CD14-positive monocyte (primary cell): ENCODE results near the gene GPATCH4. TPM values are rescaled to one million over a fixed set of nuclear protein-coding genes. Genes with fewer than 3 reads are reported as not detected.
A peak's percentile ranks its signal among the peaks of the same experiment; 100 is the strongest.

Experiments used
- DNase-seq, 3 donors: peaks; one replicate each; pipeline ENCODE4 v3.0.0-alpha.2; 2011 to 2022
- H2AFZ ChIP-seq: 2 replicates; pipeline ENCODE4 v1.6.0; 2012; ENCODE audit warnings: mild to moderate bottlenecking, low read depth, low read length, inconsistent platforms; ENCODE audit not compliant: insufficient read depth, poor library complexity, severe bottlenecking
- H3K27ac ChIP-seq, 2 donors: 1 replicate in 1 of 2; 2 replicates in 1 of 2; pipeline ENCODE4 v1.5.1; 2012 to 2013; ENCODE audit warnings: low read length in 2 of 2, control low read depth in 1 of 2, inconsistent platforms in 1 of 2, low read depth in 1 of 2, mild to moderate bottlenecking in 1 of 2
- H3K27me3 ChIP-seq, 2 donors: one replicate each; pipeline versions ENCODE4 v1.6.0 to v1.6.1; 2011 to 2013; ENCODE audit warnings: low read length in 2 of 2; ENCODE audit not compliant: control insufficient read depth in 2 of 2, insufficient read depth in 2 of 2
- H3K36me3 ChIP-seq, 2 donors: replicated peaks in 1 of 2; 1 replicate in 1 of 2; 2 replicates in 1 of 2; pipeline versions ENCODE4 v1.5.1 to v1.6.1; 2012 to 2013; ENCODE audit warnings: low read length in 2 of 2, control low read depth in 1 of 2, inconsistent platforms in 1 of 2, mild to moderate bottlenecking in 1 of 2; ENCODE audit not compliant: insufficient read depth in 2 of 2, control insufficient read depth in 1 of 2
- H3K4me1 ChIP-seq, 2 donors: 1 replicate in 1 of 2; 2 replicates in 1 of 2; pipeline versions ENCODE4 v1.5.1 to v1.6.1; 2012 to 2013; ENCODE audit warnings: low read length in 2 of 2, control low read depth in 1 of 2, inconsistent platforms in 1 of 2, mild to moderate bottlenecking in 1 of 2, moderate library complexity in 1 of 2; ENCODE audit not compliant: insufficient read depth in 2 of 2, control insufficient read depth in 1 of 2
- H3K4me2 ChIP-seq: replicated peaks from 2 replicates; pipeline ENCODE3; 2012; ENCODE audit warnings: low read length, moderate library complexity, mild to moderate bottlenecking; ENCODE audit not compliant: poor library complexity, severe bottlenecking; ENCODE audit errors: extremely low read depth
- H3K4me3 ChIP-seq, 3 experiments: fragments of 200-600 bp in 1 of 3; sonication (generic) in 1 of 3; replicated peaks in 1 of 3; 1 replicate in 2 of 3; 2 replicates in 1 of 3; pipeline ENCODE4 v1.5.1; 2011 to 2013; ENCODE audit warnings: low read length in 3 of 3, mild to moderate bottlenecking in 3 of 3, control low read depth in 2 of 3, low read depth in 2 of 3, inconsistent platforms in 1 of 3, moderate library complexity in 1 of 3
- H3K79me2 ChIP-seq: 2 replicates; pipeline ENCODE4 v1.6.0; 2012; ENCODE audit warnings: mild to moderate bottlenecking, control low read depth, inconsistent platforms, low read length, moderate library complexity; ENCODE audit not compliant: insufficient read depth
- H3K9ac ChIP-seq: 2 replicates; pipeline ENCODE4 v1.6.0; 2017; ENCODE audit warnings: low read length, mild to moderate bottlenecking; ENCODE audit not compliant: insufficient read depth, poor library complexity, severe bottlenecking
- H3K9me3 ChIP-seq, 2 donors: replicated peaks in 1 of 2; 1 replicate in 1 of 2; 2 replicates in 1 of 2; pipeline versions ENCODE4 v1.5.1 to v1.6.1; 2012 to 2013; ENCODE audit warnings: low read length in 2 of 2, control low read depth in 1 of 2; ENCODE audit not compliant: control insufficient read depth in 1 of 2, insufficient read depth in 1 of 2
- H4K20me1 ChIP-seq: 2 replicates; pipeline ENCODE4 v1.6.0; 2012; ENCODE audit warnings: mild to moderate bottlenecking, low read length, control low read depth, moderate library complexity; ENCODE audit not compliant: insufficient read depth
- H3K27ac Mint-ChIP-seq, 7 donors: one replicate each; pipeline ENCODE4 v1.8.0; 2020; ENCODE audit warnings: mild to moderate bottlenecking in 7 of 7, mixed read lengths in 7 of 7, moderate library complexity in 6 of 7, inconsistent platforms in 2 of 7
- H3K27me3 Mint-ChIP-seq, 3 donors: one replicate each; pipeline ENCODE4 v1.8.0; 2021 to 2022; ENCODE audit warnings: low read depth in 3 of 3, mild to moderate bottlenecking in 3 of 3, mixed read lengths in 3 of 3, moderate library complexity in 3 of 3, inconsistent platforms in 1 of 3
- H3K36me3 Mint-ChIP-seq, 2 donors: one replicate each; pipeline ENCODE4 v1.8.0; 2020; ENCODE audit warnings: mixed read lengths in 2 of 2, inconsistent platforms in 1 of 2, mild to moderate bottlenecking in 1 of 2
- H3K4me1 Mint-ChIP-seq: one replicate; pipeline ENCODE4 v1.8.0; 2020; ENCODE audit warnings: mild to moderate bottlenecking, mixed read lengths
- H3K4me3 Mint-ChIP-seq, 2 donors: one replicate each; pipeline ENCODE4 v1.8.0; 2020; ENCODE audit warnings: mild to moderate bottlenecking in 2 of 2, mixed read lengths in 2 of 2, moderate library complexity in 1 of 2
- H3K9me3 Mint-ChIP-seq, 7 donors: one replicate each; pipeline ENCODE4 v1.8.0; 2020 to 2022; ENCODE audit warnings: mixed read lengths in 7 of 7, mild to moderate bottlenecking in 6 of 7, moderate library complexity in 6 of 7, inconsistent platforms in 2 of 7
- WGBS: methylation state at CpG from one replicate; pipeline ENCODE4 v1.1.5; 2013; ENCODE audit warnings: missing lambda C conversion rate; ENCODE audit not compliant: insufficient coverage; 5-methylcytosine and 5-hydroxymethylcytosine counted together
- intact Hi-C, 2 donors: fragments of 100-400 bp; cut with micrococcal nuclease; formaldehyde crosslinking; loops; one replicate each; pipeline versions ENCODE4 v1.15.0 to v1.15.1; 2023
- polyA plus RNA-seq, 3 donors: library from polyadenylated mRNA; depleted of rRNA in 1 of 3; unstranded in 2 of 3; stranded (reverse) in 1 of 3; fragments of 300-500 nt in 2 of 3; fragments of >200 nt in 1 of 3; fragmentation: Illumina TruSeq in 2 of 3; gene quantifications; 1 replicate in 2 of 3; 2 replicates in 1 of 3; pipeline ENCODE4 v1.2.3, GENCODE V29; 2012 to 2021
- TF ChIP-seq, protein P1 (sequence below): fragments of 200-600 bp; IDR thresholded peaks from one replicate; pipeline ENCODE4 v1.8.0; 2022; ENCODE audit warnings: antibody characterized with exemption, mild to moderate bottlenecking

GPATCH4 gene
- polyA plus RNA-seq, 3 donors: 2.6 to 5.3 (median 4.9) TPM

DNA sequence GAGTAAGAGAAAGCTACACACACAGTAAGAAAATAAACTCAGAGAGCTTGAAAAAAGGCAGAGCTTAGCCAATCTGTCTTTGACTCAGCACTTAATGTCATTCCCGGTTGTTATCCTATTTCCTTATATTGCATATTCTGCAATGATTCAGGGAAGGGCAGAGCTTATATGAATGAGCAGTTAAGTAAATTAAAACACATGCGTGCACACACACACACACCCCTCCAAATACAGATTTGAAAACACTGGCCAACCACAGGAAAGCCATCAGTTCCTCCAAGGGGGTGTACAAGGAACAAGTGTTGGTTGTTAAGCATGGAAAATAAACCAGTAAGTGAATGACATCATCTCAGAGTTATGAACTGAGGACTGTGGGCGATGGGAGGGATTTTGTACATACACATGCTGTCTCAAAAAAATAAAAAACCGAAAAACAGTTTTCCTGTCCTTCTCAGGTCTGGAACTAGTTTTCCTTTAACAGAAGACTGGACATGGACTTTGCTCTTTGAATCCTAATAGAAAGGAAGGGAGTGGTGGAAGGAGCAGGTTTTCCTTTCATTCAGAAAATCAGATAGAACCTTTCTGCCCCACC lies 29.9 kb downstream of the GPATCH4 start:
- no CpG with 5 or more reads among the region's 4 CpGs for WGBS
- Histone ChIP-seq H3K9me3 (no peaks in the 10 kb centered on the region), H3K4me3 (peak overlapping the region in 1 of 3 experiments; percentile 77), H3K27me3 (no peaks in the 10 kb centered on the region), H3K4me2 (peak overlapping the region; percentile 99), H4K20me1 (no peaks in the 10 kb centered on the region), H3K4me1 (peaks cover 22 to 24% of the 10 kb centered on the region in 2 donors), H2AFZ (peak overlapping the region; percentile 68), H3K79me2 (peaks cover 32% of the 10 kb centered on the region), H3K27ac (no peak overlapping the region), H3K36me3 (peaks cover 0 to 20% of the 10 kb centered on the region in 2 donors), H3K9ac (no peak overlapping the region)
- H3K27me3 Mint-ChIP-seq: peaks cover 2 to 7% (median 6%) of the 10 kb centered on the region in 3 donors
- H3K4me3 Mint-ChIP-seq: peak overlapping the region in 1 of 2 donors; percentile 82
- DNase-seq: no peak
- peaks cover 22 to 25% of the 10 kb centered on the region in 2 donors for H3K36me3 Mint-ChIP-seq
- intact Hi-C loops: loop anchor here in 1 of 2 donors (5.0 kb wide), 1 partner anchor 79 kb away; no protein-coding TSS in a partner anchor
- TF ChIP-seq, protein P1, sequence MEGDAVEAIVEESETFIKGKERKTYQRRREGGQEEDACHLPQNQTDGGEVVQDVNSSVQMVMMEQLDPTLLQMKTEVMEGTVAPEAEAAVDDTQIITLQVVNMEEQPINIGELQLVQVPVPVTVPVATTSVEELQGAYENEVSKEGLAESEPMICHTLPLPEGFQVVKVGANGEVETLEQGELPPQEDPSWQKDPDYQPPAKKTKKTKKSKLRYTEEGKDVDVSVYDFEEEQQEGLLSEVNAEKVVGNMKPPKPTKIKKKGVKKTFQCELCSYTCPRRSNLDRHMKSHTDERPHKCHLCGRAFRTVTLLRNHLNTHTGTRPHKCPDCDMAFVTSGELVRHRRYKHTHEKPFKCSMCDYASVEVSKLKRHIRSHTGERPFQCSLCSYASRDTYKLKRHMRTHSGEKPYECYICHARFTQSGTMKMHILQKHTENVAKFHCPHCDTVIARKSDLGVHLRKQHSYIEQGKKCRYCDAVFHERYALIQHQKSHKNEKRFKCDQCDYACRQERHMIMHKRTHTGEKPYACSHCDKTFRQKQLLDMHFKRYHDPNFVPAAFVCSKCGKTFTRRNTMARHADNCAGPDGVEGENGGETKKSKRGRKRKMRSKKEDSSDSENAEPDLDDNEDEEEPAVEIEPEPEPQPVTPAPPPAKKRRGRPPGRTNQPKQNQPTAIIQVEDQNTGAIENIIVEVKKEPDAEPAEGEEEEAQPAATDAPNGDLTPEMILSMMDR: no peak
- no peak overlapping the region for H3K27ac Mint-ChIP-seq
- peaks cover 29% of the 10 kb centered on the region for H3K4me1 Mint-ChIP-seq
- peaks cover 0 to 1% (median 0%) of the 10 kb centered on the region in 7 donors for H3K9me3 Mint-ChIP-seq

DNA sequence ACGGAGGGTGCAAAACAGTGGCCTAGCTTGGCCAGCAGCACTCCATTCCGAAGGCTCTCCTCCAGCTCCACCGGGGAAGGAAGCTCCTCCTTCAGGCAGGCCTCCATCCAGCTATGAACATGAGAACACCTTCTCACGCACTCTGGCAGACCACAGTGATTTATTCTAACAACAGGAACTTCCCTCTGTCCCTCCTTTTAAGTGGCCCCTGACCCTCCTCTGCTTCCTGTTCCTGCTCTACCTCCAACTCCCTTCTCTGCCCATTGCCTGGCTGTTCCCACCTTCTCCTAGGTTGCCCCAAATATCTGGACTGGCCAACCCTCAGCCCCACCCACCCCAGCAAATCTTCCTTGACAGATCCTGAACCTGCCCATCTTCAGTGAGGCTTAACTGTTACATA lies 34.8 kb downstream of the GPATCH4 start:
- Histone ChIP-seq H3K9me3 (no peaks in the 10 kb centered on the region), H2AFZ (no peak overlapping the region), H3K79me2 (peaks cover 21% of the 10 kb centered on the region), H3K27me3 (no peaks in the 10 kb centered on the region), H3K4me1 (peaks cover 8 to 10% of the 10 kb centered on the region in 2 donors), H4K20me1 (no peaks in the 10 kb centered on the region), H3K4me3 (no peak overlapping the region), H3K36me3 (peaks cover 24 to 69% of the 10 kb centered on the region in 2 donors), H3K4me2 (no peak overlapping the region), H3K9ac (no peak overlapping the region), H3K27ac (no peak overlapping the region)
- Mint-ChIP-seq H3K27me3 (peaks cover 0 to 3% (median 3%) of the 10 kb centered on the region in 3 donors), H3K36me3 (peaks cover 38 to 63% of the 10 kb centered on the region in 2 donors), H3K9me3 (peaks cover 0 to 1% (median 0%) of the 10 kb centered on the region in 7 donors), H3K4me1 (peaks cover 13% of the 10 kb centered on the region), H3K27ac (peak overlapping the region in 4 of 7 donors; percentile 4 to 42 (median 22)), H3K4me3 (no peak overlapping the region)
- intact Hi-C loops: loop anchor here in 1 of 2 donors (5.0 kb wide), 1 partner anchor 39 kb away; no protein-coding TSS in a partner anchor
- WGBS: 92% methylated on average over 4 of the region's 4 CpGs
- TF ChIP-seq, protein P1: no peak
- no peak for DNase-seq
